K562 (cell line): ENCODE data around the gene TMEM203. TPM values are rescaled to one million over a fixed set of nuclear protein-coding genes. Genes with fewer than 3 reads are reported as not detected.

ENCODE experiments used
- CCNT2 ChIP-seq: IDR thresholded peaks from 2 replicates; pipeline ENCODE4 v1.6.1; 2011; ENCODE audit warnings: borderline replicate concordance, low read depth, mild to moderate bottlenecking, moderate library complexity, mixed read lengths, low read length; ENCODE audit not compliant: insufficient read length; ENCODE audit errors: extremely low read depth
- CGGBP1 ChIP-seq: fragments of 250-450 bp; sonication (Bioruptor Pico); IDR thresholded peaks from 2 replicates; pipeline ENCODE4 v1.9.0; 2021; ENCODE audit warnings: mild to moderate bottlenecking
- CREB3L1 ChIP-seq: fragments of 450-650 bp; IDR thresholded peaks from 2 replicates; pipeline ENCODE4 v1.6.1; 2014; ENCODE audit warnings: low read depth, mild to moderate bottlenecking, moderate library complexity, borderline replicate concordance
- ELF4 ChIP-seq: fragments of 450-650 bp; formaldehyde crosslinking; IDR thresholded peaks from 2 replicates; pipeline ENCODE4 v1.4.0; 2022; ENCODE audit warnings: missing genetic modification characterization
- FOXK1 ChIP-seq: sonication (generic); formaldehyde crosslinking; IDR thresholded peaks from 2 replicates; pipeline ENCODE4 v1.8.0; 2022; ENCODE audit warnings: missing genetic modification reagents, mild to moderate bottlenecking, borderline replicate concordance
- GTF2E2 ChIP-seq: fragments of 200-800 bp; sonication (Bioruptor generic); IDR thresholded peaks from 2 replicates; pipeline ENCODE4 v1.6.1; 2016; ENCODE audit warnings: missing genetic modification characterization, missing compliant biosample characterization
- HDAC1 ChIP-seq, 2 experiments: fragments of 450-650 bp; IDR thresholded peaks; 2 replicates each; pipeline ENCODE4 v1.6.1; 2016 to 2017; ENCODE audit warnings: inconsistent platforms in 1 of 2, mild to moderate bottlenecking in 1 of 2, moderate library complexity in 1 of 2
- HNRNPL ChIP-seq: fragments of 200-400 bp; formaldehyde crosslinking; IDR thresholded peaks from 2 replicates; pipeline ENCODE4 v1.6.1; 2017; ENCODE audit warnings: low read depth, mild to moderate bottlenecking, low read length
- HSF4 ChIP-seq: fragments of 250-450 bp; sonication (Bioruptor Pico); IDR thresholded peaks from 2 replicates; pipeline ENCODE4 v2.1.2; 2022; ENCODE audit warnings: mild to moderate bottlenecking, moderate library complexity, borderline replicate concordance
- KHSRP ChIP-seq: fragments of 450-650 bp; IDR thresholded peaks from 2 replicates; pipeline ENCODE4 v1.6.1; 2017
- KLF1 ChIP-seq: fragments of 450-650 bp; IDR thresholded peaks from 2 replicates; pipeline ENCODE4 v1.6.1; 2016; ENCODE audit warnings: missing genetic modification characterization, missing compliant biosample characterization
- MAFK ChIP-seq: IDR thresholded peaks from 2 replicates; pipeline ENCODE4 v1.6.1; 2011; ENCODE audit warnings: low read length, improper control_type of control experiment
- MAZ ChIP-seq, 2 experiments: fragments of 450-650 bp in 1 of 2; sonication (generic) in 1 of 2; formaldehyde crosslinking; IDR thresholded peaks in 1 of 2; conservative IDR thresholded peaks in 1 of 2; 2 replicates each; pipeline versions ENCODE4 v1.4.0 to v1.5.0; 2020; ENCODE audit warnings: mild to moderate bottlenecking in 1 of 2, missing genetic modification reagents in 1 of 2
- MYC ChIP-seq, 2 experiments: fragments of 250-450 bp in 1 of 2; sonication (Bioruptor Pico) in 1 of 2; IDR thresholded peaks; 2 replicates each; pipeline versions ENCODE4 v1.5.1 to v1.6.1; 2012 to 2021; ENCODE audit warnings: low read depth in 2 of 2, borderline replicate concordance in 1 of 2, improper control_type of control experiment in 1 of 2, low read length in 1 of 2, mild to moderate bottlenecking in 1 of 2, moderate library complexity in 1 of 2
- POLR2G ChIP-seq: fragments of 200-400 bp; formaldehyde crosslinking; IDR thresholded peaks from 2 replicates; pipeline ENCODE4 v1.6.1; 2017; ENCODE audit warnings: low read depth, mild to moderate bottlenecking, antibody characterized with exemption, low read length, moderate library complexity
- RBBP5 ChIP-seq: fragments of 200-600 bp; sonication (generic); IDR thresholded peaks from 2 replicates; pipeline ENCODE4 v1.6.1; 2012; ENCODE audit warnings: borderline replicate concordance, mild to moderate bottlenecking, low read length, control low read depth, inconsistent platforms; ENCODE audit not compliant: insufficient read depth, poor library complexity, severe bottlenecking
- SLC30A9 ChIP-seq: fragments of 250-450 bp; sonication (Bioruptor Pico); IDR thresholded peaks from 2 replicates; pipeline ENCODE4 v1.8.0; 2022; ENCODE audit warnings: mild to moderate bottlenecking, moderate library complexity
- SMC3 ChIP-seq: conservative IDR thresholded peaks from 2 replicates; pipeline ENCODE4 v1.6.1; 2011; ENCODE audit warnings: low read depth, low read length, improper control_type of control experiment; ENCODE audit not compliant: insufficient read depth
- SUPT5H ChIP-seq: fragments of 450-650 bp; IDR thresholded peaks from 2 replicates; pipeline ENCODE4 v1.6.1; 2016
- TEAD4 ChIP-seq, 2 experiments: sonication (generic) in 1 of 2; formaldehyde crosslinking in 1 of 2; IDR thresholded peaks; 2 replicates each; pipeline versions ENCODE4 v1.6.1 to v1.8.0; 2012 to 2022; ENCODE audit warnings: borderline replicate concordance in 1 of 2, inconsistent platforms in 1 of 2, low read length in 1 of 2, mild to moderate bottlenecking in 1 of 2, missing genetic modification reagents in 1 of 2
- ZFX ChIP-seq: sonication (generic); formaldehyde crosslinking; IDR thresholded peaks from 2 replicates; pipeline ENCODE4 v1.8.0; 2022; ENCODE audit warnings: mild to moderate bottlenecking, missing genetic modification reagents, moderate library complexity
- ZNF197 ChIP-seq: fragments of 200-800 bp; sonication (Bioruptor generic); IDR thresholded peaks from 2 replicates; pipeline ENCODE4 v1.6.1; 2016; ENCODE audit warnings: low read depth, missing genetic modification characterization, missing compliant biosample characterization
- ZSCAN32 ChIP-seq: fragments of 450-650 bp; formaldehyde crosslinking; IDR thresholded peaks from 2 replicates; pipeline ENCODE4 v1.4.0; 2020; ENCODE audit warnings: mild to moderate bottlenecking, moderate library complexity
- polyA plus RNA-seq, 8 experiments: library from polyadenylated mRNA; depleted of rRNA in 4 of 8; stranded (reverse) in 5 of 8; unstranded in 3 of 8; fragments of >200 nt; fragmentation: Nextera tagmentation in 2 of 8; fragmentation: Illumina TruSeq in 1 of 8; extraction: Ambion mirVana in 2 of 8; extraction: Trizol in 1 of 8; gene quantifications; 2 replicates each; pipeline versions ENCODE4 v1.2.1 to v1.2.3, GENCODE V29; 2011 to 2014; ENCODE audit warnings: inconsistent platforms in 1 of 8, missing spikeins in 1 of 8
- total RNA-seq, 7 experiments: library from RNA; depleted of rRNA in 6 of 7; stranded (reverse); fragments of >200 nt in 6 of 7; fragmentation: Illumina TruSeq in 2 of 7; extraction: Trizol in 2 of 7; gene quantifications; 2 replicates each; pipeline versions ENCODE4 v1.2.1 to v1.2.3, GENCODE V29; 2011 to 2021; ENCODE audit warnings: low replicate concordance in 1 of 7

Gene TMEM203
- total and polyA plus RNA-seq, 9 of the 15 experiments (the other 6 are each of a cell fraction or from before 2014, with no cell fraction given) = 8.8 to 59.5 (median 37.6) TPM

GRCh38 chr9:137188490-137189296, 16.8 kb downstream of the TMEM203 start, which contains the start of the genes ANAPC2 and SSNA1 (continued):
- peak; percentile 93 for TF ChIP-seq CCNT2
- TF ChIP-seq SMC3 = peak; percentile 60
- TF ChIP-seq HSF4 = no peak
- peak; percentile 91 to 94 for TF ChIP-seq MAZ (CRISPR knock-in tag; conservative IDR thresholded peaks at IDR 0.05 in 1 of 2, IDR thresholded peaks at IDR 0.05 in 1 of 2)
- TF ChIP-seq HNRNPL = peak; percentile 80
- TF ChIP-seq ZFX = peak; percentile 94
- no peak; the same call in none of the 2 replicates for TF ChIP-seq KLF1 (tag)
- peak; percentile 82; the same call in 1 of the 2 replicates for TF ChIP-seq SUPT5H
- peak in 1 of 2 experiments; percentile 95; a peak in 2 of 4 replicates for TF ChIP-seq HDAC1 (IDR thresholded peaks at IDR 0.05)
- peak; percentile 77; the same call in 1 of the 2 replicates for TF ChIP-seq CREB3L1
- 0 out of 2 replicates have a peak, but pooled peaks have one; percentile 40 for TF ChIP-seq FOXK1
- peak; percentile 36; the same call in 1 of the 2 replicates for TF ChIP-seq MAFK
- peak; percentile 44; the same call in 1 of the 2 replicates for TF ChIP-seq ELF4
- no peak for TF ChIP-seq ZSCAN32 (CRISPR knock-in tag)
- TF ChIP-seq CGGBP1 (CRISPR knock-in tag) = peak; percentile 35; the same call in 1 of the 2 replicates
- TF ChIP-seq RBBP5 = peak; percentile 92
- TF ChIP-seq TEAD4 (IDR thresholded peaks at IDR 0.05; ENCODE audit: low read length) = 0 out of 2 replicates have a peak, but pooled peaks have one; percentile 29
- TF ChIP-seq TEAD4 (CRISPR knock-in tag; IDR thresholded peaks at IDR 0.05; ENCODE audit: borderline replicate concordance) = no peak
- TF ChIP-seq KHSRP = peak; percentile 99
- peak; percentile 88 for TF ChIP-seq MYC (IDR thresholded peaks at IDR 0.05; ENCODE audit: low read depth, low read length)
- TF ChIP-seq MYC (CRISPR knock-in tag; IDR thresholded peaks at IDR 0.05; ENCODE audit: borderline replicate concordance, low read depth) = no peak
- no peak for TF ChIP-seq SLC30A9 (CRISPR knock-in tag)
- peak; percentile 97 for TF ChIP-seq POLR2G
- TF ChIP-seq GTF2E2 = no peak; the same call in 1 of the 2 replicates
- no peak for TF ChIP-seq ZNF197 (CRISPR knock-in tag)
